HG03066 (cell line): ENCODE results near the gene PAPPA.

Experiments used
- ATAC-seq: cut with Tn5 transposase; IDR thresholded peaks from one replicate; pipeline ENCODE4 v1.9.1; 2021; ENCODE audit warnings: low read depth; ENCODE audit not compliant: unreplicated experiment

The PAPPA gene

GRCh38 chr9:116267021-116267420, 113.4 kb downstream of the PAPPA start:
- no peak for ATAC-seq

DNA sequence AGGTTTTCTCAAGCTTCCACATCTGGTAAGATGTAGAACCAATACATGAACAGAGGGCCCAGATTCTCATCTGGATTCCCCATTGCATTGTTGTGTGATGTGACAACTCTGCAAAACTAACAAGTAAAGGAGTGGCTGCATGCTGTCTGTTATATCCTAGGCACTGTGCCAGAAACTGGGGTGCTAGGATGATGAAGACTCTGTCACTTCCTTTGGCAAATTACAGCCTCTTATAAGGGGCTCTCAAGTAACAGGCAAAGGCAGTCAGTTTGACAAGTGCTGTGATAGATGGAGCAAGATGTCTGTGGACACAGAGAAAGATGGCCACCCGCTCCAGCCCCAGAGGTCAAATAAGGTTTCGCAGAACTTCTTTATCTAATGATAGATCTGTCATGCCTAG, 115.7 kb downstream of the PAPPA start:
- ATAC-seq = no peak

- ATAC-seq = no peak
Measured at GRCh38 chr9:116270546-116270945, 117.0 kb downstream of the PAPPA start.

GRCh38 chr9:116271340-116271739, 117.7 kb downstream of the PAPPA start:
- no peak for ATAC-seq

GRCh38 chr9:116271991-116272390, 118.4 kb downstream of the PAPPA start:
- no peak for ATAC-seq

GRCh38 chr9:116274293-116274692, 120.7 kb downstream of the PAPPA start:
- no peak for ATAC-seq

- ATAC-seq = no peak
Measured at GRCh38 chr9:116275418-116276195, 122.0 kb downstream of the PAPPA start.

DNA sequence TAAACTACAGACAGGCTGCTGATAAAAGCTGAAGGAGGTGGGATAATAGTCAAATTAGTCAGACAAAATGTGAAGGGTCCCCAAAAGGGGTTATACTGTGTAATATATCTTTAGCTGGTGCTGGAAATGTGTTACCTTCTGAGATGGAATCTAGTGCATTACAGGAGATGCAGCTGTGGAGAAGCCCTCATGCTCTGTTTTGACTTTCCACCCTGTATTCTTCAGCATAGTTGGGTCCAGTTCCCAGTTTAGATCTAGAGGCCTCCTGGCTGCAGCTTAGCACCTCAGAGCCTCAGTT, 122.6 kb downstream of the PAPPA start:
- no peak for ATAC-seq

- ATAC-seq = no peak
Measured at GRCh38 chr9:116276651-116277121, 123.1 kb downstream of the PAPPA start.

DNA sequence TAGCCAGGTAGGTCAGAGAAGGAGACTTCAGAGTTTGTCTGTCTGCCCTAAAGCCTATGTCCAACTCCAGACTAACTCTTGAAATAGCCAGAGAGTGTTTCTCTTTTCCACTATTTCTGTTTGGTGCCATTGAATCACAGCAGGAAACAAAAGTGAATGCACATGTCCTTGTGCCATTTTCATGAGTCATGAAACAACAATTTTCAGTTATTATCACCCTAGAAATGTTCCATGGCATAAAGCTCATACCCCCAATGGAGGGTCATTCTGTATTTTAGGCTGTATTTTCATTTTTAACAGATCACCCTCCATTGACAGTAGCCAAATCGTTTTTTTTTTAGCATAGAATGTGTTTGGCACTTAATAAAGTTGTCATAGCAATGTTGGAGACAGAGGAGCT, 124.7 kb downstream of the PAPPA start:
- ATAC-seq = no peak

DNA sequence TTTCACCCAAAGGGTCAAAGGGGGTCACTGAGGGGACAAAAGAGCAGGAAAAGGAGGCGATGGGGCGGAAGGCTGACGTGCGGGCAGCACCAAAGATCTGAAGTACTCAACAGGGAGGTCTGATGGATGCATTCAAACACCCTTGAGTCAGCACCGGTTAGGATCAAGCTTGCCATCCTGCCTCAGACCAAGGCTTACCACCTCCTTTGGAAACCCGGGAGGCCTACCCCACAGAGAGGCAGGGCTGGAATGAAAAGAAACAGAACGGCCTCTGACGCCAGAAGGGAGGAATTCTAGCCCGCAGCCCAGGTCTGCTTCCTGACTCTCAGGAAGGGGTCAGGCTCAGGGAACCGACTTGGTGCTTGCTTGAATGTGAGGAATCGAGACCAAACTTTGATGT, 125.6 kb downstream of the PAPPA start:
- ATAC-seq = no peak

GRCh38 chr9:116280529-116280928, 126.9 kb downstream of the PAPPA start:
- no peak for ATAC-seq

- ATAC-seq = no peak
Measured at GRCh38 chr9:116282597-116282996, 129.0 kb downstream of the PAPPA start.

GRCh38 chr9:116284518-116284917, 130.9 kb downstream of the PAPPA start:
- ATAC-seq = no peak

DNA sequence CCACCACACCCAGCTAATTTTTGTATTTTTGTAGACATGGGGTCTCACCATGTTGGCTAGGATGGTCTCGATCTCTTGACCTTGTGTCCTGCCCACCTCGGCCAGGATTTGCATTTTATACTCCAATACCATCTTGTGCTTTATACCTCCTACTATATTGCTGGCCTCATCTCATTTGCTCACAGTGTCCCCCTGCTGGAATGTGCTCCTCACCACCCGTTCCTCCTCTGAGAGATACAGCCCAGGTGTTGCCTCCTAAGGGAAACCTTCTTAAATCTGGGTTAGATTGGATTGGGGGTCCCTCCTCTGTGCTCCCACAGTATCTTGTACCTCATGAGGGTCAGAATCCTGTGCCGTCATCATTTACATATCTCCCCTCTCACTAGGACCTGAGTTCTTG, 131.7 kb downstream of the PAPPA start:
- ATAC-seq = no peak

DNA sequence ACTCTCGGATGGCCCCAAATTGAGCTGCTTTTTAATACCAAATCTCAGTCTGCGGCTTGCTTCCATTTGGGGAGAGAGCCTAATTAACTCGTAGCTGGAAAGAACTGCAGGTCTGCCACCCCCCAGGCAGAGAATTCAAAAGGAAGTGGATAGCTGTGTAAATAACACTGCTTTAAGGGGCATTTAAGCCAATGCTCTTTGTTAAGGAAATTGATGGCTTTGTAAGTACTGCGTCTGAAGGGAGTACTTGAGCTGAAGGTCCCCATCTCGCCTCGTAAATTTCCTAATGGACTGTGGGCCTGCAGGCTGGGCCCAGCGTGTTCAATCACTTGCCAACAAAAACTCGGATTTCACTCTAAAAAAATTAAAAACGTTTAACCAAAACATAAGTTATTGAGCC, 132.7 kb downstream of the PAPPA start:
- ATAC-seq = no peak

DNA sequence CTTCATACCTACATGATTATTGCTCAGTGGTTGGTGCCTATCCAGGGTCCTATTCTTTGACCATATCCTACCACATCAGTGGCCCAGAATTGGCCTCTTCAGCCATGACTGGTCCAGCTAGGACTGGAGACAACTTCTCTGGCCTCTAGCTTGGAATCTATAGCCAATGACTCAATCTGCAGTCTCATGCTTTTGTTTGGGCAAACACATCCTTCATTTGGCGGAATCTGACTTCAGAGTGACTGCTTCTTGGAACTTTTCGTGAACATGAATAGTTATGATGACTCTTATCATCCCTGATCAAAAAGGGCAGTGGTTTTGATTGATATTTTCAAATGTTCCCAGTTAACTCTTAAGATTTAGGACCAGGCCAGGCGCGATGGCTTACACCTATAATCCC, 134.1 kb downstream of the PAPPA start:
- no peak for ATAC-seq

DNA sequence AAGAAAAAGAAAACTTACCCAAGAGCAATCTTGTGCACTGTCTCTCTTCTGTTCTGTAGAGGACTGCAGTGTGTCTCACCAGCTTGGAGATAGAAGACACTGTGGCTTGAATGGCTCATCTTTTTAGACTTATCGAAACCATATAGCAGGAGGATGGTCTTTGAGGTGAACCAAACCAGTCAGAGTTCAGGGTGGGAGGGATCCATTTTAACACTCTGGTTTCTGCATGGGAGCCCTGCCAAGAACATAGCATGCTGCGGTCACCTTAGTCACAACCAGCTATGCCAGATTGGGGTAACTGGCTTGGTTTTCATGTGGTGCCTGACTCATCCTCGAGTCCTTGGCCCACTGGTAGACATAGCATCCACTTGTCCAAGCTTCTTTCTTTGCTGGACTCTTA, 135.1 kb downstream of the PAPPA start:
- ATAC-seq = no peak

GRCh38 chr9:116297346-116297745, 143.8 kb downstream of the PAPPA start:
- no peak for ATAC-seq

- ATAC-seq = no peak
Measured at GRCh38 chr9:116298249-116298648, 144.7 kb downstream of the PAPPA start.

GRCh38 chr9:116298878-116299391, 145.3 kb downstream of the PAPPA start:
- no peak for ATAC-seq

DNA sequence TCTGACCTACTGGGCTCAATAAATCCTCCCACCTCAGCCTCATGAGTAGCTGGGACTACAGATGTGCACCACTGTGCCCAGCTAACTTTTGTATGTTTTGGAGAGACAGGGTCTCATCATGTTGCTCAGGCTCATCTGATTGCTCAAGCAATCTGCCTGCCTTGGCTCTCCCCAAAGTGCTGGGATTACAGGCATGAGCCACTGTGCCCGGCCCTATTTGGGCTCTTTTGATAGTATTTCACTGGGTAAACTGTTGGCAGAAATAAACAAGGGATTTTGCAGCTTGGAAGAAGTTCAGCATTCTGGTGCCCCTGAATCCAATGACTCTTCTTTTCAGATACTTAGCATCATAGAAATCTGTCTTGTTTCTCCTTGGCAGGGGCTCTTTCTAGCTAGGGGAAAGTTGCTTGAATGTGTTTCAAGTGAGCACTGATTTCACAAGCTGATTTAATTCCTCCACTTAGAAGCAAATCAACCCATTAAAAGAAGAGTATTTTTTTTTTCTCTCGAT, 146.8 kb downstream of the PAPPA start:
- no peak for ATAC-seq
